ENCODE results near the gene DNER.

Gene DNER

GRCh38 chr2:229586012-229586411 is 128.3 kb downstream of the DNER start:
- TF ChIP-seq, protein P1, sequence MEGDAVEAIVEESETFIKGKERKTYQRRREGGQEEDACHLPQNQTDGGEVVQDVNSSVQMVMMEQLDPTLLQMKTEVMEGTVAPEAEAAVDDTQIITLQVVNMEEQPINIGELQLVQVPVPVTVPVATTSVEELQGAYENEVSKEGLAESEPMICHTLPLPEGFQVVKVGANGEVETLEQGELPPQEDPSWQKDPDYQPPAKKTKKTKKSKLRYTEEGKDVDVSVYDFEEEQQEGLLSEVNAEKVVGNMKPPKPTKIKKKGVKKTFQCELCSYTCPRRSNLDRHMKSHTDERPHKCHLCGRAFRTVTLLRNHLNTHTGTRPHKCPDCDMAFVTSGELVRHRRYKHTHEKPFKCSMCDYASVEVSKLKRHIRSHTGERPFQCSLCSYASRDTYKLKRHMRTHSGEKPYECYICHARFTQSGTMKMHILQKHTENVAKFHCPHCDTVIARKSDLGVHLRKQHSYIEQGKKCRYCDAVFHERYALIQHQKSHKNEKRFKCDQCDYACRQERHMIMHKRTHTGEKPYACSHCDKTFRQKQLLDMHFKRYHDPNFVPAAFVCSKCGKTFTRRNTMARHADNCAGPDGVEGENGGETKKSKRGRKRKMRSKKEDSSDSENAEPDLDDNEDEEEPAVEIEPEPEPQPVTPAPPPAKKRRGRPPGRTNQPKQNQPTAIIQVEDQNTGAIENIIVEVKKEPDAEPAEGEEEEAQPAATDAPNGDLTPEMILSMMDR (IDR thresholded peaks at IDR 0.05; ENCODE audit: extremely low read depth, insufficient read depth, missing control alignments), result no peak
- no peak for DNase-seq (ENCODE audit: low spot score)
- in situ Hi-C loops (cut with MboI; ENCODE audit: low pct_unique_long_range_greater_than_20kb, low sequenced_read_pairs, unreplicated experiment), result no loop called here

GRCh38 chr2:229582151-229582550 is 132.2 kb downstream of the DNER start:
- TF ChIP-seq, protein P1 (IDR thresholded peaks at IDR 0.05; ENCODE audit: extremely low read depth, insufficient read depth, missing control alignments), result no peak
- DNase-seq (ENCODE audit: low spot score), result no peak
- in situ Hi-C loops (cut with MboI; ENCODE audit: low pct_unique_long_range_greater_than_20kb, low sequenced_read_pairs, unreplicated experiment), result no loop called here

- DNase-seq (ENCODE audit: low spot score), result no peak
- in situ Hi-C loops (cut with MboI; ENCODE audit: low pct_unique_long_range_greater_than_20kb, low sequenced_read_pairs, unreplicated experiment), result no loop called here
- TF ChIP-seq, protein P1 (IDR thresholded peaks at IDR 0.05; ENCODE audit: extremely low read depth, insufficient read depth, missing control alignments), result no peak
Measured at GRCh38 chr2:229578052-229578846, 136.1 kb downstream of the DNER start.

DNA sequence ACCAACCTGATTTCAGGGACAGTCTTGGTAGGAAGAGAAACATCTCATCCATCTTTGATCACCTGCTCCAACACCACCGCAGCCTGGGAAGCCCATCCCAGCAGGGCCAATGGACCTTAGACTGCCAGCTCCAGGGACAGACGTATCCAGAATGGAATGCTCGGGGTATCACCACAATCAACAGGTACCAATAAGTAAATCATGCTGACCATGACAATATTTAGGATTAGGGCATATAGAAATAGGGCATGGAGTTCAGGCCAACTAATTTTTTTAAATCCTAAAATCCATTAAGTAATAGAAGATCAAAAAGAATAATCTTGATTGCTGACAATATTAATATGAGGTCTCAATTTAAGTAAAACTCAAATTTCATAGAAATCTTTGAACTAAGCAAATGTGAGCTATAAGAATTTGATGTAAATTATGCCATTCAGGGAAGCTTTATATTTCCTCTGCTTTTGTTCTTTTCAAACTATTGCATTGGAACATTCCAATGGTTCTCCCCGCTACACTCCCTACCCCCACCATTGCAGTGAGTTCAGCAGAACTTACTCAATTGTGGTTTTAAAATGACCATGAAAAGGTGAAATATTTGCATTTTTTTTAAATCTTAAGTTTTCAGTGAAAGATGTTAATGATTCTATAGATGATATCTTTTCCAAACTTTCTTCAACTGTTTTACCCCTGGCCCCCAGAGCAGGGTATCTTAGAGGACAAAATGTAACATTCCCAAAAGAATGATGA is 138.6 kb downstream of the DNER start:
- no peak for DNase-seq (ENCODE audit: low spot score)
- in situ Hi-C loops (cut with MboI; ENCODE audit: low pct_unique_long_range_greater_than_20kb, low sequenced_read_pairs, unreplicated experiment), result no loop called here
- TF ChIP-seq, protein P1 (IDR thresholded peaks at IDR 0.05; ENCODE audit: extremely low read depth, insufficient read depth, missing control alignments), result no peak

- DNase-seq (ENCODE audit: low spot score), result no peak
- TF ChIP-seq, protein P1 (IDR thresholded peaks at IDR 0.05; ENCODE audit: extremely low read depth, insufficient read depth, missing control alignments), result no peak
- in situ Hi-C loops (cut with MboI; ENCODE audit: low pct_unique_long_range_greater_than_20kb, low sequenced_read_pairs, unreplicated experiment), result no loop called here
Measured at GRCh38 chr2:229572507-229573271, 141.7 kb downstream of the DNER start.

DNA sequence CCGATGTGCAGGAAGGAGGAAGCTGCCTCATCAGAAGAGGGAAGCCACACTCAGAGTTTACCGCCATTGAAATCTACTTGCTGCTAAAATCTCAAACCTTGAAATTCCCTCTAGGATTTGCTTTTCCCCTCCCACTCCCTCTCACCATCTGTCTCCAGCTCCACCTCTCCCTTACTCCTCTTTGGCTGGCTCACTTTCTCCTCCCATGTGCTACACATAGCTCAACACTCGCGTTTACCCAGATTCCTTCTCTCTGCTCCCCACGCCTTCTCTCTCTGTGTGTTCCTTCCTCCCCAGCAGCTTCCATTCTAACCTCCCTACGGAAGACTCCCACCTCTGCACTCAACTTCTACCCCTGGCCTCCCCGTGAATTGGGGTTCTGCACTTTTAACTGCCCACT is 143.1 kb downstream of the DNER start:
- DNase-seq (ENCODE audit: low spot score), result no peak
- TF ChIP-seq, protein P1 (IDR thresholded peaks at IDR 0.05; ENCODE audit: extremely low read depth, insufficient read depth, missing control alignments), result no peak
- in situ Hi-C loops (cut with MboI; ENCODE audit: low pct_unique_long_range_greater_than_20kb, low sequenced_read_pairs, unreplicated experiment), result no loop called here

Data from GM13977 (cell line).